ENCODE data around the gene GATA2. TPM values are rescaled to one million over a fixed set of nuclear protein-coding genes. Genes with fewer than 3 reads are reported as not detected.

GATA2 gene
- polyA plus RNA-seq (2013, experiment 1 of 2): 0.03 TPM
- 0.04 TPM for polyA plus RNA-seq (2013, experiment 2 of 2)

DNA sequence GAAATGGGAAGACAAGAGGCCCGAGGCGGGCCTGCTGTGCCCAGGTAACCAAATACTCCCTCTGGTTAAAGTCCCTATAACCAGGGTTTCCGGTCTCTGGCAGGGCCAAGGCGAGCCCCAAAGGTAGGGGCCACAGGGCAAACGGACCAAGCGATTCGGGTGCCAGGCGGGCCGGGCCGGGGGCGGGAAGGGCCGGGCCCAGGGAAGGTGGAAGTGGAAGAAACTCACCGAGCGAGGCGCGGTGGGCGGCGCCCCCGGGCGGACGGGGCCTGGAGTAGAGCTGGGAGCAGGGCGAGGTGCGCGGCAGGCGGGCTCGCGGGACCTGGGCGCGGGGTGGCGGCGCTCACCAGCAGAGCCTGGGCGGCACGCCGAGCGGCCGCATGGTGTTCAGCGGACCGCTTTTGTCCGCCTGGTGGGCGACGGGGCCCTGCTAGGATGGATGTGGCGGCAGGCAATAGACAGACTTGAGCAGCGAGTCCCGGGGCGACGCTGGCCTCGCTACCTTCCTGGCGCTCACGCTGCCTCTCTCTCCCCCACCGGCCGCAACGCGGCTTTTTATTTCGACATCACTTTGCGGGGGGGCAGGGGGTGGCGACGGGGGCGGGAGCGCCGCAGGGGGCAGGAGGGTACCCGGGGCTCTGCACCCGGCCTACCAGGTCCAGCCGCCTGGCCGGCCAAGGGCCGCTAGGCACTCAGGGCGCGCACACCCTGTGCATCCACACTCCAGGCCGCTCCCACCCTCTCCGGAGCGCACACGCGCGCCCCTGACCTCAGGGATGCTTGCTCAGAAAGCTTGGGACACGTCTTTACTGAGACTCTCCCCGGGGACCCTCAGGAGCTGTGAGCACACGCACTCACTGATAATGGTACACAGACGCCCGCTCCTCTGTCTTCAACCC lies at the start of gene GATA2:
TSS of gene GATA2 (minus strand) at position 531 of the 899 bp plus-strand sequence. CDS start 6,170 bp downstream, outside the sequence.
- no peak within 1 kb of the TSS for H4K91ac ChIP-seq (ENCODE audit: low read depth, low read length, poor library complexity)
- H3K4ac ChIP-seq (ENCODE audit: low read length): no peak within 1 kb of the TSS
- H2BK15ac ChIP-seq (ENCODE audit: low read length): no peak within 1 kb of the TSS
- H3K18ac ChIP-seq (ENCODE audit: low read length): peak within 1 kb of the TSS; percentile 67
- peak within 1 kb of the TSS; percentile 4 for H3K4me2 ChIP-seq (ENCODE audit: insufficient read depth, low read length, poor library complexity, severe bottlenecking)
- WGBS, 2 donors (ENCODE audit: extremely low coverage in 2 of 2, insufficient read length in 2 of 2, insufficient replicate concordance in 1 of 2): no CpG with 5 or more reads among the region's 78 CpGs
- H4K8ac ChIP-seq (ENCODE audit: low read depth, low read length): no peak within 1 kb of the TSS
- DNase-seq (ENCODE audit: low spot score): no peak
- H2AFZ ChIP-seq (ENCODE audit: low read length): peak within 1 kb of the TSS; percentile 63
- no peak within 1 kb of the TSS for H2BK120ac ChIP-seq (ENCODE audit: low read depth, low read length)
- H3K4me1 ChIP-seq (ENCODE audit: control insufficient read depth in 2 of 2, insufficient read depth in 1 of 2, low read depth in 1 of 2, low read length in 2 of 2): peaks cover 25 to 28% of the 10 kb centered on the region in 2 donors
- H3K9ac ChIP-seq (ENCODE audit: low read depth, low read length, poor library complexity): no peak within 1 kb of the TSS
- H3K27me3 ChIP-seq (ENCODE audit: control insufficient read depth in 3 of 3, insufficient read depth in 3 of 3, low read depth in 1 of 3, low read length in 3 of 3): peaks cover 90 to 98% (median 97%) of the 10 kb centered on the region in 3 experiments
- H2BK5ac ChIP-seq (ENCODE audit: low read length): no peak within 1 kb of the TSS
- no peak within 1 kb of the TSS for H3K4me3 ChIP-seq (ENCODE audit: low read length in 2 of 2)
- no peak within 1 kb of the TSS for H3K27ac ChIP-seq (replicated peaks; ENCODE audit: low read length)
- H3K23ac ChIP-seq (ENCODE audit: low read depth, low read length, poor library complexity): peak within 1 kb of the TSS; percentile 86
- peak within 1 kb of the TSS; percentile 31 for H3K14ac ChIP-seq (ENCODE audit: low read length)
- no peaks in the 10 kb centered on the region for H3K36me3 ChIP-seq (replicated peaks in 1 of 2; ENCODE audit: control insufficient read depth in 2 of 2, insufficient read depth in 2 of 2, low read length in 2 of 2)
- H2BK12ac ChIP-seq (ENCODE audit: low read length): no peak within 1 kb of the TSS
- peaks cover 0 to 9% of the 10 kb centered on the region in 2 donors for H3K9me3 ChIP-seq (replicated peaks in 1 of 2; ENCODE audit: control insufficient read depth in 2 of 2, insufficient read depth in 1 of 2, low read depth in 1 of 2, low read length in 2 of 2)
- peaks cover 2% of the 10 kb centered on the region for H3K79me1 ChIP-seq (ENCODE audit: low read depth, low read length)
- H2AK5ac ChIP-seq (ENCODE audit: low read depth, low read length): peak within 1 kb of the TSS; percentile 73

DNA sequence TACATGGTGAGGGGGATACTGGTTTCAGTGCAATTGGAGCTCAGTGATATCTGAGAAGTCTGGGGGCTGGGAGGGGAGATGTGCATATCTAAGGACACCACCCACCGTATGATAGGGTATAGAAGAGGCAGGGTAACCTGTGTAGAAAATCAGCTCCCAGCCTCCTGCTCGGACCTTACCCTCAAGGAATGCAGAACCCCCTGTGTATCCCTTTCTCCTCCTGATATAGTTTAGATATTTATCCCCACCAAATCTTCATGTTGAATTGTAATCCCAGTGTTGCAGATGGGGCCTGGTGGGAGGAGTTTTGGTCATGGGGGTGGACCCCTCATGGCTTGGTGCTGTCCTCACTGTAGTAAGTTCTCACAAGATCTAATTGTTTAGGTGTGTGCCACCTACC lies 48.2 kb upstream of the GATA2 start:
- Histone ChIP-seq H3K23ac (ENCODE audit: low read depth, low read length, poor library complexity) (no peak overlapping the region), H3K4ac (ENCODE audit: low read length) (no peak overlapping the region), H3K36me3 (replicated peaks in 1 of 2; ENCODE audit: control insufficient read depth in 2 of 2, insufficient read depth in 2 of 2, low read length in 2 of 2) (no peaks in the 10 kb centered on the region), H4K91ac (ENCODE audit: low read depth, low read length, poor library complexity) (no peak overlapping the region), H4K8ac (ENCODE audit: low read depth, low read length) (no peak overlapping the region), H2BK120ac (ENCODE audit: low read depth, low read length) (no peak overlapping the region), H3K18ac (ENCODE audit: low read length) (no peak overlapping the region), H3K9me3 (replicated peaks in 1 of 2; ENCODE audit: control insufficient read depth in 2 of 2, insufficient read depth in 1 of 2, low read depth in 1 of 2, low read length in 2 of 2) (no peaks in the 10 kb centered on the region), H2BK12ac (ENCODE audit: low read length) (no peak overlapping the region), H2BK15ac (ENCODE audit: low read length) (no peak overlapping the region), H3K4me2 (ENCODE audit: insufficient read depth, low read length, poor library complexity, severe bottlenecking) (no peak overlapping the region), H3K27me3 (ENCODE audit: control insufficient read depth in 3 of 3, insufficient read depth in 3 of 3, low read depth in 1 of 3, low read length in 3 of 3) (peaks cover 0 to 14% (median 0%) of the 10 kb centered on the region in 3 experiments), H3K79me1 (ENCODE audit: low read depth, low read length) (no peaks in the 10 kb centered on the region), H2AK5ac (ENCODE audit: low read depth, low read length) (no peak overlapping the region), H2BK5ac (ENCODE audit: low read length) (no peak overlapping the region), H3K14ac (ENCODE audit: low read length) (no peak overlapping the region), H3K27ac (replicated peaks; ENCODE audit: low read length) (no peak overlapping the region), H2AFZ (ENCODE audit: low read length) (no peak overlapping the region), H3K9ac (ENCODE audit: low read depth, low read length, poor library complexity) (no peak overlapping the region), H3K4me3 (ENCODE audit: low read length in 2 of 2) (no peak overlapping the region), H3K4me1 (ENCODE audit: control insufficient read depth in 2 of 2, insufficient read depth in 1 of 2, low read depth in 1 of 2, low read length in 2 of 2) (no peaks in the 10 kb centered on the region)
- no CpG with 5 or more reads among the region's 2 CpGs for WGBS, 2 donors (ENCODE audit: extremely low coverage in 2 of 2, insufficient read length in 2 of 2, insufficient replicate concordance in 1 of 2)
- no peak for DNase-seq (ENCODE audit: low spot score)

DNA sequence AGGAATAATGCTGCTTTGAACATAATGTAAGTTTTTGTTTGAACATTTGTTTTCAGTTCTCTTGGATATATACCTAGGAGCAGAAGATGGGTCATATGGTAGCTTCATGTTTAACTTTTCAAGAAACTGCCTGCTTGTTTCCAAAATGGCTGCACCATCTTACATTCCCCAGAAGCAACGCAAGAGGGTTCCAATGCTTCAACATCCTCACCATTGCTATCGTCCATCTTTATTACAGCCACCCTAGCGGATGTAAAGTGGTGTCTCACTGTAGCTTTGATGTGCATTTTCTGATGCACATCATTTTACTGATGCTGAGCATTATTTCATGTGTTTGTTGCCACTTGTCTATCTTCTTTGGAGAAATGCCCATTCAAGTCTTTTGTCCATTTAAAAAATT lies 46.4 kb upstream of the GATA2 start:
- no CpG with 5 or more reads among the region's 3 CpGs for WGBS, 2 donors (ENCODE audit: extremely low coverage in 2 of 2, insufficient read length in 2 of 2, insufficient replicate concordance in 1 of 2)

DNA sequence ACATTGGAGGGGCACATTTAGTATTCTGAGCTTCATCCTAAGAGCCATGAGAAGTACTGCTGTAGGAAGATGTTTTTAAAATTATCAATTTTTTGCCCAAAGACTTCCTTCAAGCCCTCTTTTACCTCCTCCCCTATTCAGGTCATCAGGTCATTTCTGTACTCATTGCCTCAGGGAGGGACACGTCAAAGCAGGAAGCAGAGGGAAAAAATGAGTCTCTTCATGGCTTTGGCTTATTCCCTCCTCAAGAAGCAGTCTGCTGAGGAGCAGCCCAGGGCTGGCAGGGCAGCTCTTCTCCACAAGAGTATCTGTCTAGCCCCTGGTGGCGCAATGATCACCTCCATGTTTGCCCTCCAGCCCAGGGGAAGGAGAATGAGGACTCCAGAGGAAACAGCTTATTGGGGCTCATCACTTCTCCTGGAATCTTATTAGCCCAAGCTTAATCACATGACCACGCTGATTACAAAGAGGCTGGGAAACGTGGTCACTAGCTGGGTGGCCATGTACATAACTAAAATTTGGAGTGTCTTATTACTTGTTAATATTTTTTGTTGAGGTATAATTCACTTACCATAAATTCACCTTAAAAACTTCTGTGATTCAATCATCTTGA lies 44.2 kb upstream of the GATA2 start:
- Histone ChIP-seq H2AK5ac (ENCODE audit: low read depth, low read length) (no peak overlapping the region), H3K23ac (ENCODE audit: low read depth, low read length, poor library complexity) (no peak overlapping the region), H3K27ac (replicated peaks; ENCODE audit: low read length) (no peak overlapping the region), H2BK5ac (ENCODE audit: low read length) (no peak overlapping the region), H3K9ac (ENCODE audit: low read depth, low read length, poor library complexity) (no peak overlapping the region), H2BK120ac (ENCODE audit: low read depth, low read length) (no peak overlapping the region), H3K4me3 (ENCODE audit: low read length in 2 of 2) (no peak overlapping the region), H3K4ac (ENCODE audit: low read length) (no peak overlapping the region), H3K9me3 (replicated peaks in 1 of 2; ENCODE audit: control insufficient read depth in 2 of 2, insufficient read depth in 1 of 2, low read depth in 1 of 2, low read length in 2 of 2) (no peaks in the 10 kb centered on the region), H3K36me3 (replicated peaks in 1 of 2; ENCODE audit: control insufficient read depth in 2 of 2, insufficient read depth in 2 of 2, low read length in 2 of 2) (no peaks in the 10 kb centered on the region), H3K14ac (ENCODE audit: low read length) (no peak overlapping the region), H2AFZ (ENCODE audit: low read length) (no peak overlapping the region), H4K91ac (ENCODE audit: low read depth, low read length, poor library complexity) (no peak overlapping the region), H3K4me2 (ENCODE audit: insufficient read depth, low read length, poor library complexity, severe bottlenecking) (no peak overlapping the region), H3K27me3 (ENCODE audit: control insufficient read depth in 3 of 3, insufficient read depth in 3 of 3, low read depth in 1 of 3, low read length in 3 of 3) (peaks cover 0 to 28% (median 0%) of the 10 kb centered on the region in 3 experiments), H3K79me1 (ENCODE audit: low read depth, low read length) (no peaks in the 10 kb centered on the region), H3K18ac (ENCODE audit: low read length) (no peak overlapping the region), H2BK15ac (ENCODE audit: low read length) (no peak overlapping the region), H4K8ac (ENCODE audit: low read depth, low read length) (no peak overlapping the region), H3K4me1 (ENCODE audit: control insufficient read depth in 2 of 2, insufficient read depth in 1 of 2, low read depth in 1 of 2, low read length in 2 of 2) (no peaks in the 10 kb centered on the region), H2BK12ac (ENCODE audit: low read length) (no peak overlapping the region)
- DNase-seq (ENCODE audit: low spot score): no peak
- WGBS, 2 donors (ENCODE audit: extremely low coverage in 2 of 2, insufficient read length in 2 of 2, insufficient replicate concordance in 1 of 2): no CpG with 5 or more reads among the region's 4 CpGs

More for the DNA sequence above, 46.4 kb upstream of the GATA2 start:
- H3K23ac ChIP-seq (ENCODE audit: low read depth, low read length, poor library complexity): no peak overlapping the region
- H2AFZ ChIP-seq (ENCODE audit: low read length): no peak overlapping the region
- no peak overlapping the region for H3K4ac ChIP-seq (ENCODE audit: low read length)
- H2BK12ac ChIP-seq (ENCODE audit: low read length): no peak overlapping the region
- H2BK5ac ChIP-seq (ENCODE audit: low read length): no peak overlapping the region
- H2AK5ac ChIP-seq (ENCODE audit: low read depth, low read length): no peak overlapping the region
- no peak for DNase-seq (ENCODE audit: low spot score)
- no peaks in the 10 kb centered on the region for H3K4me1 ChIP-seq (ENCODE audit: control insufficient read depth in 2 of 2, insufficient read depth in 1 of 2, low read depth in 1 of 2, low read length in 2 of 2)
- no peaks in the 10 kb centered on the region for H3K9me3 ChIP-seq (replicated peaks in 1 of 2; ENCODE audit: control insufficient read depth in 2 of 2, insufficient read depth in 1 of 2, low read depth in 1 of 2, low read length in 2 of 2)
- H4K91ac ChIP-seq (ENCODE audit: low read depth, low read length, poor library complexity): no peak overlapping the region
- H4K8ac ChIP-seq (ENCODE audit: low read depth, low read length): no peak overlapping the region
- no peaks in the 10 kb centered on the region for H3K79me1 ChIP-seq (ENCODE audit: low read depth, low read length)
- H3K18ac ChIP-seq (ENCODE audit: low read length): no peak overlapping the region
- no peak overlapping the region for H3K14ac ChIP-seq (ENCODE audit: low read length)
- no peaks in the 10 kb centered on the region for H3K36me3 ChIP-seq (replicated peaks in 1 of 2; ENCODE audit: control insufficient read depth in 2 of 2, insufficient read depth in 2 of 2, low read length in 2 of 2)
- peaks cover 0 to 14% (median 0%) of the 10 kb centered on the region in 3 experiments for H3K27me3 ChIP-seq (ENCODE audit: control insufficient read depth in 3 of 3, insufficient read depth in 3 of 3, low read depth in 1 of 3, low read length in 3 of 3)
- H3K27ac ChIP-seq (replicated peaks; ENCODE audit: low read length): no peak overlapping the region
- H3K4me2 ChIP-seq (ENCODE audit: insufficient read depth, low read length, poor library complexity, severe bottlenecking): no peak overlapping the region
- no peak overlapping the region for H2BK15ac ChIP-seq (ENCODE audit: low read length)
- H3K4me3 ChIP-seq (ENCODE audit: low read length in 2 of 2): no peak overlapping the region
- H3K9ac ChIP-seq (ENCODE audit: low read depth, low read length, poor library complexity): no peak overlapping the region
- H2BK120ac ChIP-seq (ENCODE audit: low read depth, low read length): no peak overlapping the region
